Parathyroid adenoma (tissue), 2 donors: ENCODE results near the gene HS6ST3.

Experiments used
- H2AFZ ChIP-seq: fragments of 300-600 bp; sonication (generic); one replicate; pipeline ENCODE4 v1.7.0; 2017; ENCODE audit warnings: antibody characterized with exemption, mild to moderate bottlenecking
- H3K27ac ChIP-seq: fragments of 300-600 bp; sonication (generic); one replicate; pipeline ENCODE4 v1.7.0; 2017
- H3K27me3 ChIP-seq: fragments of 300-600 bp; sonication (generic); one replicate; pipeline ENCODE4 v1.7.0; 2017; ENCODE audit warnings: low read length; ENCODE audit not compliant: control insufficient read depth, insufficient read depth
- H3K36me3 ChIP-seq: fragments of 300-600 bp; sonication (generic); one replicate; pipeline ENCODE4 v1.7.0; 2017; ENCODE audit warnings: low read length; ENCODE audit not compliant: control insufficient read depth, insufficient read depth
- H3K4me1 ChIP-seq: fragments of 300-600 bp; sonication (generic); one replicate; pipeline ENCODE4 v1.7.0; 2017; ENCODE audit warnings: control low read depth
- H3K4me2 ChIP-seq: fragments of 300-600 bp; sonication (generic); one replicate; pipeline ENCODE4 v1.7.0; 2017; ENCODE audit warnings: low read length
- H3K4me3 ChIP-seq: fragments of 300-600 bp; sonication (generic); one replicate; pipeline ENCODE4 v1.7.0; 2017; ENCODE audit warnings: low read depth, low read length
- H3K79me2 ChIP-seq: fragments of 300-600 bp; sonication (generic); one replicate; pipeline ENCODE4 v1.7.0; 2017; ENCODE audit warnings: control low read depth
- H3K9ac ChIP-seq: fragments of 300-600 bp; sonication (generic); one replicate; pipeline ENCODE4 v1.7.0; 2017; ENCODE audit warnings: mild to moderate bottlenecking
- H3K9me3 ChIP-seq: fragments of 300-600 bp; sonication (generic); one replicate; pipeline ENCODE4 v1.7.0; 2017; ENCODE audit warnings: low read length; ENCODE audit not compliant: control insufficient read depth
- CTCF ChIP-seq: fragments of 300-600 bp; sonication (generic); IDR thresholded peaks from one replicate; pipeline ENCODE4 v1.7.0; 2017; ENCODE audit warnings: antibody characterized with exemption, mild to moderate bottlenecking
- donor health status: primary hyperparathyroidism.

The HS6ST3 gene

GRCh38 chr13:96552559-96552958 is 462.7 kb downstream of the HS6ST3 start:
- no peaks in the 10 kb centered on the region for H3K79me2 ChIP-seq
- TF ChIP-seq CTCF = no peak

GRCh38 chr13:96553796-96554195 is 463.9 kb downstream of the HS6ST3 start:
- TF ChIP-seq CTCF = no peak
- Histone ChIP-seq H3K36me3 (no peaks in the 10 kb centered on the region), H3K4me1 (no peaks in the 10 kb centered on the region), H3K9ac (no peak overlapping the region), H3K27me3 (no peaks in the 10 kb centered on the region), H3K79me2 (no peaks in the 10 kb centered on the region), H3K4me3 (no peak overlapping the region), H3K9me3 (no peaks in the 10 kb centered on the region), H3K27ac (no peak overlapping the region), H3K4me2 (no peak overlapping the region), H2AFZ (no peak overlapping the region)

More at GRCh38 chr13:96552559-96552958, 462.7 kb downstream of the HS6ST3 start:
- H2AFZ ChIP-seq = no peak overlapping the region
- no peak overlapping the region for H3K27ac ChIP-seq
- no peaks in the 10 kb centered on the region for H3K27me3 ChIP-seq
- no peaks in the 10 kb centered on the region for H3K36me3 ChIP-seq
- H3K4me1 ChIP-seq = no peaks in the 10 kb centered on the region
- H3K9me3 ChIP-seq = no peaks in the 10 kb centered on the region
- no peak overlapping the region for H3K4me2 ChIP-seq
- H3K4me3 ChIP-seq = no peak overlapping the region
- no peak overlapping the region for H3K9ac ChIP-seq

GRCh38 chr13:96573563-96573962 is 483.7 kb downstream of the HS6ST3 start:
- no peak for TF ChIP-seq CTCF

GRCh38 chr13:96575423-96576320 is 485.8 kb downstream of the HS6ST3 start:
- TF ChIP-seq CTCF = no peak
- H3K27ac ChIP-seq = no peak overlapping the region

More at GRCh38 chr13:96573563-96573962, 483.7 kb downstream of the HS6ST3 start:
- H3K79me2 ChIP-seq = no peaks in the 10 kb centered on the region
- no peaks in the 10 kb centered on the region for H3K27me3 ChIP-seq
- H3K9ac ChIP-seq = no peak overlapping the region
- no peaks in the 10 kb centered on the region for H3K36me3 ChIP-seq
- no peaks in the 10 kb centered on the region for H3K4me1 ChIP-seq
- no peak overlapping the region for H3K4me3 ChIP-seq
- no peak overlapping the region for H3K27ac ChIP-seq
- no peaks in the 10 kb centered on the region for H3K9me3 ChIP-seq
- H3K4me2 ChIP-seq = no peak overlapping the region
- H2AFZ ChIP-seq = no peak overlapping the region

More at GRCh38 chr13:96575423-96576320, 485.8 kb downstream of the HS6ST3 start:
- Histone ChIP-seq H3K9ac (no peak overlapping the region), H2AFZ (no peak overlapping the region), H3K36me3 (no peaks in the 10 kb centered on the region), H3K4me2 (no peak overlapping the region), H3K79me2 (no peaks in the 10 kb centered on the region), H3K4me1 (no peaks in the 10 kb centered on the region), H3K27me3 (no peaks in the 10 kb centered on the region), H3K9me3 (no peaks in the 10 kb centered on the region), H3K4me3 (no peak overlapping the region)
